ENCODE results near the gene PRRX2.

PRRX2 gene

DNA sequence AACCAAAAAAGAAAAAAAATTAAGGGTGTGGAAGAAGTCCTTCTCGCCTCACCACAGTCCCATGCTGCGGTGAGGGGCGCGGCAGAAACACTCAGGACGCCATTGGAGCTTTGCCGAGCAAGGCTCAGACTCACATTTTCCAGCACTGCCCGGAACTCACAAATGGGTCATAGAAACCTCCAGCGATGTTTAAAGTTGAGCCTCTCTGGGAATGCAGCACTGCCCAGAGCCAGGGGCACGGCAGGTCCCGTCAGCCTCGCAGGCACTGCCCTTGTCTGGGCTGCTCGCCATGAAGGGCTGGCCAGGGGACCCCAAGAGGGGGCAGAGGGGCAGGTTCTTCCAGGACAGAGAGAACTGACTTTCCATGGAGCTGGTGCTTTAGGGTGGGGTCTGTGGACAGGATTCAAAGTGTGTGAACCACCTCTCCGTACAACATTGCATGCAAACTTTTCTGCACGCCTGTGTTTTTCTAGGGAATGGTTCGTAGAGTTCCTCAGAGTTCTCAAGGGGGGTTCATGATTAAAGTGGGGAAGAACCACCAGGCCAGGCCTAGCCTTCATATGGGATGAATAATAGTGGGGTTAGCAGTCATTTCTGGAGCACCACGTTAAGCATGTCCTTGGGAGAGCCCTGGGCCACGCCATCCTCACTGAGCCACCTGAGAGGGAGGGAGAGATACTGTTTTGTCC, 38.4 kb downstream of the PRRX2 start:
- H3K4me3 ChIP-seq (ENCODE audit: low read depth, low read length) = no peak overlapping the region
- TF ChIP-seq, protein P1, sequence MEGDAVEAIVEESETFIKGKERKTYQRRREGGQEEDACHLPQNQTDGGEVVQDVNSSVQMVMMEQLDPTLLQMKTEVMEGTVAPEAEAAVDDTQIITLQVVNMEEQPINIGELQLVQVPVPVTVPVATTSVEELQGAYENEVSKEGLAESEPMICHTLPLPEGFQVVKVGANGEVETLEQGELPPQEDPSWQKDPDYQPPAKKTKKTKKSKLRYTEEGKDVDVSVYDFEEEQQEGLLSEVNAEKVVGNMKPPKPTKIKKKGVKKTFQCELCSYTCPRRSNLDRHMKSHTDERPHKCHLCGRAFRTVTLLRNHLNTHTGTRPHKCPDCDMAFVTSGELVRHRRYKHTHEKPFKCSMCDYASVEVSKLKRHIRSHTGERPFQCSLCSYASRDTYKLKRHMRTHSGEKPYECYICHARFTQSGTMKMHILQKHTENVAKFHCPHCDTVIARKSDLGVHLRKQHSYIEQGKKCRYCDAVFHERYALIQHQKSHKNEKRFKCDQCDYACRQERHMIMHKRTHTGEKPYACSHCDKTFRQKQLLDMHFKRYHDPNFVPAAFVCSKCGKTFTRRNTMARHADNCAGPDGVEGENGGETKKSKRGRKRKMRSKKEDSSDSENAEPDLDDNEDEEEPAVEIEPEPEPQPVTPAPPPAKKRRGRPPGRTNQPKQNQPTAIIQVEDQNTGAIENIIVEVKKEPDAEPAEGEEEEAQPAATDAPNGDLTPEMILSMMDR (IDR thresholded peaks at IDR 0.05; ENCODE audit: insufficient read depth, low read depth, low read length, missing control alignments) = no peak
- no peak for DNase-seq (ENCODE audit: low read depth)

DNA sequence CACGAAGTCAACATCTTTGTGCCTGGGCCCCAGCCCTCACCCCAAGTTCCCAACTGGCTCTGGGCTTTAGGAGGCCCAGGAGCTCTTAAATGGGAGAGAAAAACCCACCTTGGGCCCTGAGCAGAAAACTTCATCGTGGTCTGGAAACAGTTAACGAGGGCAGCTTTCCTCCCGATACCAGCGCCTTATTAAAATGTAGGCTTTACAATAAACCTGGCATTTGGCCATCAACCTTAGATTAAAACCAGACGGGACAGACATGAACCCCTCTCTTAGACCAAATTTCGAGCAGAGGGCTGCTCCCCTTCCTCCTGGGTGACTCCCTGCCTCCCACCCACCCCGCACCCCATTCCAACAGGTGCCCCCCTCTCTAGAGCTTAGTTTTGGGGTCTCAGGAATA, 39.4 kb downstream of the PRRX2 start:
- no peak overlapping the region for H3K4me3 ChIP-seq (ENCODE audit: low read depth, low read length)
- DNase-seq (ENCODE audit: low read depth) = no peak
- TF ChIP-seq, protein P1 (IDR thresholded peaks at IDR 0.05; ENCODE audit: insufficient read depth, low read depth, low read length, missing control alignments) = no peak

DNA sequence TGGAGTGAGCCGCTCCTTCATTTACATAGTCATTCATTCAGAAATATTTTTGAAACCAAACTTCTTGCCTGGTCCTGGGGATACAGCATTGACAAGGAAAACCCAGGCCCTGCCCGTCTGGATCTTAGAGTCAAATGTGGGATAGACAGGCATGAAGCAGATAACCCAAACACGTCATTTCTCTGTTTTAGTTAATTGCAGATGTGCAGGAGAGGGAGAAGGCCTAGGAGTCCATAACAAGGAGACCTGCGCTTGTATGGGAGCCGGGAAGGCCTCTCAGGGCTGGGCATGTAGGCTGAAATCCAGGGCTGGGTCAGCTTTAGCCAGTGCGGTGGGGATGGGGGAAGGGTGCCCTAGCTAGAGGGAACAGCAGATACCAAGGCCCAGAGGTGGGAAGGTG, 43.3 kb downstream of the PRRX2 start:
- no peak overlapping the region for H3K4me3 ChIP-seq (ENCODE audit: low read depth, low read length)
- TF ChIP-seq, protein P1 (IDR thresholded peaks at IDR 0.05; ENCODE audit: insufficient read depth, low read depth, low read length, missing control alignments) = no peak

DNA sequence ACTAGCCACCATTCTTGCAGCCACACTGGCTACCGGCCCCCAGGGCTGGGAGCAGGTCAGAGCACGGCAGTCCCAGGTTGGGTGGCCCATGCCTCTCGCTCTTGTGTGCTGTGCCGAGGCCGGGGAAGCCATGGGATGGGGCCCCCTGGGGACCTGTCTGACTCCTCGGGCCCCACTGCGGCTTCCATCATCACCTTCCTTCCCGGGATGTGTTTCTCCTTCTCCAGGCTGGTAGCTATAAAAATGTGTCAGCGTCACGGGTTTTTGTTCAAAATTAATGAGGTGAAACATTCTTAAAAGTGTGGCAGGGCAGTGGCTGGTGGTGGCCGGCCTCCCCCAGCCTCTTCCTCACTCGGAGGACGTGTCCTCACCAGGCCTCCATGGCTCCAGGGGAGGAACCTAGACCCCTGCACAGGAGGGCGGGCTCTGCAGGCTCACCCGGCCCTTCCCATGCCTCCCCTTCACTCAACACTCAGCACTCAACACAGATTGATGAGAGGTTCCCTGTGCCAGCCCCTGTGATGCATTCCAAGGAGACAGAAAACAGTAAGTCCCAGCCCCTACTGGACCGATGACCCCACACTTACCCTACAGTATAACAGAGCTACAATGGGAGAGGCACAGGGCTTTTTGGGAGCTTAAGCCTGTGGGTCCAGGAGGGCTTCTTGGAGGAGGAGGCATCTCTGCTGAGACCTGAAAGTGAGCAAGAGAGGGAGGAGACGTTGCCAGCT, 44.2 kb downstream of the PRRX2 start:
- no peak overlapping the region for H3K4me3 ChIP-seq (ENCODE audit: low read depth, low read length)
- DNase-seq (ENCODE audit: low read depth) = no peak
- TF ChIP-seq, protein P1 (IDR thresholded peaks at IDR 0.05; ENCODE audit: insufficient read depth, low read depth, low read length, missing control alignments) = no peak

More for the DNA sequence above, 43.3 kb downstream of the PRRX2 start:
- DNase-seq (ENCODE audit: low read depth) = no peak

DNA sequence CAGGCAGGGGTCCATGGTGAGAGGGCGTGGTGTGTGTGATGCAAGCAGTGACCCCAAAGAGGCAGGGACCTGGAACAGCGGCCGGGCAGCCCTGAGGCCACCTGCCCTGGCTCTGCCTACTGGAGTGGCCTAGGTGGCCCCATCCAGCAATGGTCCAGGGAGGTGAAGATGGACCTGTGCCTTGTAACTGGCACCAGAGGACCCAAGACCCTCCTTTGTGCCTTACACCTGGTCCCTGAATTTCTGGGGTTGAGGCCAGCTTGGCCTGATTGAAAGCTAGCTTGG, 44.7 kb downstream of the PRRX2 start:
- no peak for DNase-seq (ENCODE audit: low read depth)
- no peak overlapping the region for H3K4me3 ChIP-seq (ENCODE audit: low read depth, low read length)
- TF ChIP-seq, protein P1 (IDR thresholded peaks at IDR 0.05; ENCODE audit: insufficient read depth, low read depth, low read length, missing control alignments) = no peak

DNA sequence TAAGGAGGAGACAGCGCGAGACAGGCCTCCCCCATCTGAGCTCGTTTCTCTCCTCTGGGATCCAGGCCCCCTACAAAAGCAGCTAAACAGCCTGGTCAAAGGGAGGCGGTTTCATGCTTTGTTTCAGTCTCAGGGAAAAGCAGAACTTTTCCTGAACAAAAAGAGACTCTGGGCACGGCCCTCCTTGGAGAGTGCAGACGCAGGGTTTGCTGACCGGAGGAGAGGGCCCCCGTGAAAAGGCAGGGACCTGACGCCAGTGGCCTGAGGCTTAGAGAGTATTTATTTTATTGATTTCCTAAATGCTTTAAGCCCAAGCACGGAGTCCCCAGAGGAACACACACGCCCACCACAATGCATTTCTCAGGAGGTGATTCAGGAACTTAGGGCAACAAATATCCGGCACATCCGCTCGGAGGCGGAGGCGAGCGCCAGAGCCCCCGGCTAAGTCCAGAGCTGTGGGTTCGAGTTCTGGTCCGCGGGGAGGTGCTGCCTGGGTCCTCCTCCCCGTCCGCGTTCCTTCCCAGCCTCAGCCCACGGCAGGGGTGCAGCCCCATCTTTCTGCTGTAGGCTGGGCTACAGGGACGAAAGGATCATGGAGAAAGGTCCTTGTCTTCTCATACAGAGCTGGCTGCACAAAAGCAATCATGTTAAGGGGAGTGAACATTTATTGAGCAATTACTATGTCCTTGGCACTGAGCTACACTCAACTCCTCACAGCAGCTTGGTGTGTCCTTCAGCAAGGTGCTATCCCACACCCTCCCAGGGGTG, 47.4 kb downstream of the PRRX2 start:
- H3K4me3 ChIP-seq (ENCODE audit: low read depth, low read length) = no peak overlapping the region
- DNase-seq (ENCODE audit: low read depth) = no peak
- TF ChIP-seq, protein P1 (IDR thresholded peaks at IDR 0.05; ENCODE audit: insufficient read depth, low read depth, low read length, missing control alignments) = no peak
